ENCODE data around the gene RAPGEF6.

DNA sequence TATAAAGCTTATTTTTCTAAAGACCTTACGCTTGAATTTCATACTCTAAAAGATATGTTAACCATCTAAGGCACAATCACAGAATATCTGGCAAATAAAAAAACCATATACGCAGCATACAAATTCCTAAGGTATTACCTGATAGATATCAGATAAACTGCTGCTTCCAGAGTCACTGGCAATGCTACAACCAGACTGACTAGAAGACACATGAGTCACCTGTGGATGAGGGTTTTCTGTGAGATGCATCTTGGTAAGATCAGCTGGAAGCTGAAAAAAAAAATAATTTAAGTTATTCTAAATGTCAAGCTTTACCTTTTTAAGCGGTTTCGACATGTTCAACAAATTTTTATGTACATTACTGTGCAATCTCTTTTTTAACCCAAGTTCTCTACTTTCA is 113.8 kb downstream of the RAPGEF6 start:
- TF ChIP-seq, protein P1, sequence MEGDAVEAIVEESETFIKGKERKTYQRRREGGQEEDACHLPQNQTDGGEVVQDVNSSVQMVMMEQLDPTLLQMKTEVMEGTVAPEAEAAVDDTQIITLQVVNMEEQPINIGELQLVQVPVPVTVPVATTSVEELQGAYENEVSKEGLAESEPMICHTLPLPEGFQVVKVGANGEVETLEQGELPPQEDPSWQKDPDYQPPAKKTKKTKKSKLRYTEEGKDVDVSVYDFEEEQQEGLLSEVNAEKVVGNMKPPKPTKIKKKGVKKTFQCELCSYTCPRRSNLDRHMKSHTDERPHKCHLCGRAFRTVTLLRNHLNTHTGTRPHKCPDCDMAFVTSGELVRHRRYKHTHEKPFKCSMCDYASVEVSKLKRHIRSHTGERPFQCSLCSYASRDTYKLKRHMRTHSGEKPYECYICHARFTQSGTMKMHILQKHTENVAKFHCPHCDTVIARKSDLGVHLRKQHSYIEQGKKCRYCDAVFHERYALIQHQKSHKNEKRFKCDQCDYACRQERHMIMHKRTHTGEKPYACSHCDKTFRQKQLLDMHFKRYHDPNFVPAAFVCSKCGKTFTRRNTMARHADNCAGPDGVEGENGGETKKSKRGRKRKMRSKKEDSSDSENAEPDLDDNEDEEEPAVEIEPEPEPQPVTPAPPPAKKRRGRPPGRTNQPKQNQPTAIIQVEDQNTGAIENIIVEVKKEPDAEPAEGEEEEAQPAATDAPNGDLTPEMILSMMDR (IDR thresholded peaks at IDR 0.05; ENCODE audit: low read depth, low read length, poor library complexity, severe bottlenecking) = no peak
- TF ChIP-seq EZH2phosphoT487 (IDR thresholded peaks at IDR 0.05; ENCODE audit: borderline replicate concordance, low read length) = no peak
